Dedifferentiated amniotic fluid mesenchymal stem cell (primary cell): ENCODE data around the gene CPNE6.

ENCODE experiments used
- DNase-seq: peaks from one replicate; pipeline ENCODE4 v3.0.0-alpha.2; 2016; ENCODE audit errors: extremely low spot score

Gene CPNE6

GRCh38 chr14:24086193-24086955 is 15.0 kb downstream of the CPNE6 start:
- no peak for DNase-seq

- DNase-seq = no peak
These were observed 15.6 kb downstream of the CPNE6 start for GRCh38 chr14:24087004-24087403.

GRCh38 chr14:24088095-24088494 is 16.7 kb downstream of the CPNE6 start:
- no peak for DNase-seq

GRCh38 chr14:24089890-24090289 is 18.5 kb downstream of the CPNE6 start:
- no peak for DNase-seq

- no peak for DNase-seq
These were observed 20.7 kb downstream of the CPNE6 start for GRCh38 chr14:24092110-24092504.

GRCh38 chr14:24092505-24093206 is 21.3 kb downstream of the CPNE6 start:
- no peak for DNase-seq

- no peak for DNase-seq
These were observed 22.0 kb downstream of the CPNE6 start for GRCh38 chr14:24093207-24093900.

GRCh38 chr14:24093901-24094840 is 22.8 kb downstream of the CPNE6 start, which contains the start of gene PCK2:
Gene PCK2 (plus strand): TSS chr14:24094311. CDS start chr14:24094406, 95 bp downstream.
- DNase-seq = peak; percentile 93

- no peak for DNase-seq
These were observed 23.5 kb downstream of the CPNE6 start for GRCh38 chr14:24094841-24095270.

- DNase-seq = peak; percentile 40
These were observed 24.1 kb downstream of the CPNE6 start for GRCh38 chr14:24095271-24096068.

GRCh38 chr14:24096545-24097181 is 25.3 kb downstream of the CPNE6 start:
- DNase-seq = no peak

- no peak for DNase-seq
These were observed 27.0 kb downstream of the CPNE6 start for GRCh38 chr14:24098229-24098926.

GRCh38 chr14:24098927-24099813 is 27.8 kb downstream of the CPNE6 start:
- DNase-seq = no peak

GRCh38 chr14:24100197-24100981 is 29.0 kb downstream of the CPNE6 start:
- no peak for DNase-seq

GRCh38 chr14:24100982-24101494 is 29.7 kb downstream of the CPNE6 start:
- no peak for DNase-seq

- DNase-seq = no peak
These were observed 31.1 kb downstream of the CPNE6 start for GRCh38 chr14:24102357-24103048.

- no peak for DNase-seq
These were observed 32.1 kb downstream of the CPNE6 start for GRCh38 chr14:24103451-24103850.
